DOHH2 (cell line): ENCODE measurements around the gene EGFLAM.

Experiments used
- EZH2phosphoT487 ChIP-seq: fragments of 200-600 bp; sonication (generic); IDR thresholded peaks from 2 replicates; pipeline ENCODE4 v1.6.1; 2017; ENCODE audit warnings: borderline replicate concordance, mild to moderate bottlenecking, antibody characterized with exemption, low read length, moderate library complexity, mixed read lengths
- TF ChIP-seq, protein P1 (sequence below): fragments of 200-600 bp; sonication (generic); IDR thresholded peaks from one replicate; pipeline ENCODE4 v1.5.1; 2014; ENCODE audit warnings: antibody characterized with exemption, mild to moderate bottlenecking, low read depth, low read length; ENCODE audit not compliant: poor library complexity, severe bottlenecking

- TF ChIP-seq, protein P1, sequence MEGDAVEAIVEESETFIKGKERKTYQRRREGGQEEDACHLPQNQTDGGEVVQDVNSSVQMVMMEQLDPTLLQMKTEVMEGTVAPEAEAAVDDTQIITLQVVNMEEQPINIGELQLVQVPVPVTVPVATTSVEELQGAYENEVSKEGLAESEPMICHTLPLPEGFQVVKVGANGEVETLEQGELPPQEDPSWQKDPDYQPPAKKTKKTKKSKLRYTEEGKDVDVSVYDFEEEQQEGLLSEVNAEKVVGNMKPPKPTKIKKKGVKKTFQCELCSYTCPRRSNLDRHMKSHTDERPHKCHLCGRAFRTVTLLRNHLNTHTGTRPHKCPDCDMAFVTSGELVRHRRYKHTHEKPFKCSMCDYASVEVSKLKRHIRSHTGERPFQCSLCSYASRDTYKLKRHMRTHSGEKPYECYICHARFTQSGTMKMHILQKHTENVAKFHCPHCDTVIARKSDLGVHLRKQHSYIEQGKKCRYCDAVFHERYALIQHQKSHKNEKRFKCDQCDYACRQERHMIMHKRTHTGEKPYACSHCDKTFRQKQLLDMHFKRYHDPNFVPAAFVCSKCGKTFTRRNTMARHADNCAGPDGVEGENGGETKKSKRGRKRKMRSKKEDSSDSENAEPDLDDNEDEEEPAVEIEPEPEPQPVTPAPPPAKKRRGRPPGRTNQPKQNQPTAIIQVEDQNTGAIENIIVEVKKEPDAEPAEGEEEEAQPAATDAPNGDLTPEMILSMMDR, result no peak
- no peak for TF ChIP-seq EZH2phosphoT487
These were observed 209.1 kb downstream of the EGFLAM start for GRCh38 chr5:38467353-38468040.
